SKM-1 (cell line): ENCODE measurements around the gene CENPL.
"Not testable (repeated sequence)": the region's sequence is repeated elsewhere in the genome, so short reads cannot be mapped to it uniquely, and the experiment has no call there.

Source experiments
- DNase-seq: peaks from one replicate; lab custom pipeline; 2025; ENCODE audit not compliant: unreplicated experiment; lab: John Stamatoyannopoulos, UW

Gene CENPL

DNA sequence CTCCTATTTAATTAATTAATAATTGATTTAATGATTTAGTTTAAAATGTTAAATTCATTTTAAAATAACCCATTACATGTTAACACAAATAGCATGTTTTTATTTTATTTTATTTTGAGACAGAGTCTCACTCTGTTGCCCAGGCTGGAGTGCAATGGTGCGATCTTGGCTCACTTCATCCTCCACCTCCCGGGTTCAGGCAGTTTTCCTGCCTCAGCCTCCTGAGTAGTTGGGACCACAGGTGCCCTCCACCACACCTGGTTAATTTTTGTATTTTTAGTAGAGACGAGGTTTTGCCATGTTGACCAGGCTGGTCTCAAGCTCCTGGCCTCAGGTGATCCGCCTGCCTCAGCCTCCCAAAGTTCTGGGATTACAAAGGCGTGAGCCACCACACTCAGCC, 34.9 kb upstream of the CENPL start:
- DNase-seq = not testable (repeated sequence)

DNA sequence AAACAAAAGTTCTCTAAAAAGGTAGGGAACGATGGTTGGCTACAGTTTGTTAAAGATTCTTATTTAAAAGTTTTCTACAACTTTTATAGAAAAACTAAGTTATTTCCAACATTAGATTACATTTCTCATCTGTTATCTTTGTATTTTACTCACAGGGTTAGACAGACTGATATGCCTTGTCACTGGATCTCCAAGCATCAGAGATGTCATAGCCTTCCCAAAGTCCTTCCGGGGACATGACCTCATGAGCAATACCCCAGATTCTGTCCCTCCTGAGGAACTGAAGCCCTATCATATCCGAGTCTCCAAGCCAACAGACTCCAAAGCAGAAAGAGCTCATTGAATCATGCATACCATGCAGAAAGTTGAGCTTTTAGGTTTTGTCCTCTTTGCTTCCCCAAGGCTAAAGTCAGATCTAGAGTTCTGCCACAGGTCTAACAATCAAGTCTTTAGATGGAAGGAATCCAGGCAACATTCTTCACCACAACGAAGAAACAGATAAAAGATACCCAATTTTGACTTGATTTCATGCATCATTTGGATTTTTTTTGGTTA, 32.8 kb upstream of the CENPL start:
- DNase-seq = no peak

DNA sequence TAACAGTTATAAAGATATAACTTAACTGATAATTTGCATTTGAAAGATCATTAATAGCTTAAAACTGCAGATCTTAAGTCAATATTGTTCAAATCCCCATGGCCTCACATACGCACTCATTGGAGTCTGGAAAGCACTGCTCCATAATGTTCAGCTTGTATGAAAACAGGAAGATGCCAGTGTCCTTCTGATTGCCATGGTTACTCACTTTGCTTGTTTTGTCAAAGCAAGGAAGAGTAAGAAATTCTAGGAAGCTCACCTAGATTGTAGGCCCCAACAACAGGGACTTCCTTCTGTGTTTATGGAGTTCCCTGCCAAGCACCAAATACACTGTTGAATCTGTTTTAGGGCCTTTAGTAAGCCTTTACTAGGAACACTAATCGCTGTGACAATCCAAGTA, 32.2 kb upstream of the CENPL start:
- no peak for DNase-seq

DNA sequence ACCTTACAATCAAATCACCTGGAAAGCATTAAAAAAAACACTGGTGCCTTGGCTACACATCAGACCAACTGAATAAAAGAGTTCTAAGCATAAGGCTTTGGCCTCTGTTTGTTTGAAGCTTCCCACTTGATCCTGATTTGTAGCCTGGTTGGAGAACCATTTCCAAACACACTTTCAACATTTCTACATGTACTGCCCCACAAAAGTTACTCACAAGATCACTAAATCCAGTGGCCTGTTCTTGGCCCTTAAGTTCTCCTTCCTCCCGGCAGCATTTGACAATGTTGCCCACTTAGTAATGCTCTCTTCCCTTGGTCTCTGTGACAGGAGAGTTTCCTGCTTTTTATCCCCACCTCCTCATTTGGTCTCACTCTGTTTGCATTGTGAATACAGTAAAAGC, 31.3 kb upstream of the CENPL start:
- no peak for DNase-seq

DNA sequence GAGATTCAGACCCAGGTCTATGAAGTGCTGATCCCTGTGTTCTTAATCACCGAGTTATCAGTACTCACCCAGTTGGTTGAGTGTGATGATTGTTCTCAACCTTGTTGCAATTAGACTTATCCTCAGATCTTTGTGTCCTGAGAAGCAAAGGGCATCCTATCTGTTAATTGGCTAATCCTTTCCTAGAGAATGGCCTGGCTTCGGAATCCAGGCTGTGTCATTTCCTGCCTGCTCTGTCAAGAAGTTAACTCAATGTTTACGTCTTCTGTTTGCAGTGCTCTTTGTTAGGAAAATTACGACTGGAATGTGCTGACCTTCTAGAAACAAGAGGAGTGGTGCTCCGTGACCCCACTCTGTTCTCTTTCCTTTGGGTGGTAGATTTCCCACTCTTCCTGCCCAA, 28.4 kb upstream of the CENPL start:
- no peak for DNase-seq

DNA sequence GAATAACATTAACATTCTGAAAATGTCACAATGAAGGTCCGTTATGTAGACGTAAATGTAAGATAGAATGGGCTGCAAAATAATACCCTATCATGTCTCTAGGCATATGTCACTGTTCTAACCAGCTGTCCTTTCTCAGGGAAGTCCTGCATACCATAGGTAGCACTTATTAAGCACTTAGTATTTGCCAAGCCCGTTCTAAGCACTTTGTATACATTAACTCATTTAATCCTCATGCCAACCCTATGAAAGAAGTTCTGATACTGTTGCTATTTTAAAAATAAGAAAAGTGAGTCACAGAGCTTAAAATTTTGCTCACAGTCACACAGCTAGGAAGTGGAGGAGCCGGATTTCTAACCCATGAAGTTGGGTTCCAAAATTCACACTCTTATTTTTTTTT, 27.4 kb upstream of the CENPL start:
- DNase-seq = no peak

DNA sequence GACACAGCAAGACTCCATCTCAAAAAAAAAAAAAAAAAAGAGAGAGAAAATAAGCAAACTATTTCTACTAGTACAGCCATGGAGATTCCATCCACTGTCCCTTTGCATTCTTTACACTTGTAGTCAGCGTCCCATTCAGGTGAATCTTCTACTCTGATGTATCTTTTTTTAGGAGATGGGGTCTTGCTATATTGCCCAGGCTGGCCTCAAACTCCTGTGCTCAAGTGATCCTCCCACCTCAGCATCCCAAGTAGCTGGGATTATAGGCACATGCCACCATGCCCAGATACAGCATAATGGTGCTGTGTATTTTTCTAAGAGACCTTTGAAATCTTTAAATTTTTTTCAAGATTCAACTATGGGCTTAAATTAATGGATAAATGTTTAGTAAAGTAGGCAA, 8.1 kb upstream of the CENPL start:
- no peak for DNase-seq

DNA sequence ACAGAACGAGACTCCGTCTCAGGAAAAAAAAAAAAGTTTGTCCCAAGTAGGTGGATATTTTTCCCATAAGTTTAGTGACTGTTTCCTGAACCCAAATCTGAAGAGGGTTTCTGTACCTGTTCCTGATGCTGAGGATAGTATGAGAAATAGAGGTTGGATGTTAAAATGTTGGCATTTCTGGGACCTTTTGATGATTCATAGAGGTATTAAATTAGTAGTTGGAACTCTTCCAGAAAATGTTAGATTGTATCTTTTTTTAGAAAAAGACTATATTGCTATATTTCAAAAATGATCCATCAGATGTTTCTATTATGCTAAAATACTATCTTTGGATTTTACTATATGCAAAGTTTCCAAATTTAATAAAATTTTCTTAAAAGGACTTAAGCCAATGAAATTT, 2.9 kb upstream of the CENPL start:
- DNase-seq = no peak

DNA sequence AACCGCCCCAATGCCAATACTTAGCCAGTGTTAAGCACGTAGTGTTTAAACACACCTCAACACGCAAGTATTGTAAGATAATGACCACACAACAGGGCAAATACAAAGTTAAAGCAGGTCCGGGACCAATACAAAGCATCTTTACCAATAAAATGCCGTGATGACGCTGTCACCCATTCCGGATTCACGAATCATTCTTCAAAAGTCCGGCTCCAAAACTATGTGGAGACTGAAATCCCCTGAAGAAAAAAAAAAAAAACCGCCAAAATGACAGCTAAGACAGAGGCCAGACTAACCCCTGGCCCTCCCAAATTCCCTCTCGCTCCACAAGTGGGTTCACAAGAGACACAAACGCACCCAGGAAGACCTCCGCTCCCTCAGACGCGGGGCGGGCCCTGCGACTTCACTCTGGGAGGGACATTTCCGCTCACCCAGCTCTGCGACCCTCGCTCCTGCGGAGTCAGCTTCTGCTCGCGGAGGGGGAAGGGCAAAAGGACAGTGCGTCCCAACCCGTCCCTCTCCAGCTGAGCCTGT, 835 bp downstream of the CENPL start:
- no peak for DNase-seq

DNA sequence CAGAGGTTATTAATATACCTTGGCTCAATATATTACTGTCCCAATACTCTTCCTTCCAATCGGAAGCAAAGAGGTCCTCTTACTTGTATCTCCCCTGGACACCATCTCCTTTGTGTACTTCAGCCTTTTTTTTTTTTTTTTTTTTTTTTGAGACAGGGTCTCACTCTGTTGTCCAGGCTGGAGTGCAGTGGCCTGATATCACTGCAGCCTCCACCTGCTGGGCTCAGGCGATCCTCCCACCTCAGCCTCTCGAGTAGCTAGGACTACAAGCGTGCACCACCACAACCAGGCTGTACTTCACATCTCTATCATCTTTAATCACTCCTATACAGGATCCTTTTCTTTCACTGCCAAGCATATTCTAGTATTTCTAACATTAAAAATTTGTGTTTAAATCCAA, 3.0 kb downstream of the CENPL start:
- DNase-seq = no peak

DNA sequence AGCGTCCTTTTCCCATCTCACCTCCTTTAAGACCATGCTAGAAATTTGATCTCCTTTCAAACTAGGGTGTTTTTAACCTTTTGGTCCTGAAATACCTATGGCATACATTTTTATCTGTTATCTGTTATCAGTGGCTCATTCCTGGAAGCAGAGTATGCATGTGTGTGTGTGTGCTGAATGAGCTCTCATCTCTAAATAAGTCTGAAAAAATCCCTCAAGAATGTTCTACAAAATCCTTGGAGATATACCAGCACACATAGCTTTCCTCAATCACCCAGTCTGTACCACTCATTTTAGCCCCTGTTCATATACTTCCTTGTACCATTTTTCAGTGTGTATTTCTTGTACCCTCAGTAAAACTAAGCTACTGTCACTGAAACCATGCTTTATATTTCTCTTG, 6.2 kb downstream of the CENPL start:
- DNase-seq = no peak

DNA sequence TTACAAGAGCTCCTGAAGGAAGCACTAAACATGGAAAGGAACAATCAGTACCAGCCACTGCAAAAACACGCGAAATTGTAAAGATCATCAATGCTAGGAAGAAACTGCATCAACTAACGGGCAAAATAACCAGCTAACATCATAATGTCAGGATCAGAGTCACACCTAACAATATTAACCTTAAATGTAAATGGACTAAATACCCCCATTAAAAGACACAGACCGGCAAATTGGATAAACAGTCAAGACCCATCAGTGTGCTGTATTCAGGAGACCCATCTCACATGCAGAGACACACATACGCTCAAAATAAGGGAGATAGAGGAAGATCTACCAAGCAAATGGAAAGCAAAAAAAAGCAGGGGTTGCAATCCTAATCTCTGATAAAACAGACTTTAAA, 11.0 kb downstream of the CENPL start:
- not testable (repeated sequence) for DNase-seq

DNA sequence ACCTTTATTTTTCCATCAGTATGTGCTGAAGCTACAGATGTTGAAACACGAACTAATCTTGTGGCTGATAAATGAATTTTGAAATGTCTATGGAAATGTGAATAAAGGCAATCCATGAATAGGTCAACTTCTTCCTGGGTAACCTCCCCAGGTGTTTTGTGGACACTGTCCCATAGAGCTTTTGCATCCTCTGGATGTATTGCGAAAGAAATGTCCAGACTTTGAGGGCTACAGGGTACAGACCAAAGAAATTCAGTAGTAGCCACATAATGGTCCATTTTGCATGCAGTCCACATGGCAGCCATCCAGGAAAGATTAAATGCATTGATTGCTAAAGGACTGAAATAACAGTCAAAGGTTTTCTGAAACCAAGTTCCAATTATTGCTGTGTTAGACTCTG, 21.7 kb downstream of the CENPL start:
- no peak for DNase-seq

DNA sequence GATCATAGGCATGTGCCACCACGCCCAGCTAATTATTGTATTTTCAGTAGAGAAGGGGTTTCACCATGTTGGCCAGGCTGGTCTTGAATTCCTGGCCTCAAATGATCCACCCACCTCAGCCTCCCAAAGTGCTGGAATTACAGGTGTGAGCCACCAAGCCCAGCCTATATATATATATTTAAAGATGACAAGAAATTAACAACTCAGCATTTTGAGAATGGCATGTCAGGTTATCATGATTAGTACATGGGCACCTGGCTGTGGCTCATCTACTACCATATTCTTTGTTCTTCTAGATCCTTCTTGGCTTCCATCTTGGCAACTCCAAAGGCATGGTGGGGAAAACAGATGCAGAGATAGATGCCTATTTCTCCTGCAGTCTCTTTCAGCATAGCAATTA, 24.7 kb downstream of the CENPL start:
- DNase-seq = not testable (repeated sequence)

DNA sequence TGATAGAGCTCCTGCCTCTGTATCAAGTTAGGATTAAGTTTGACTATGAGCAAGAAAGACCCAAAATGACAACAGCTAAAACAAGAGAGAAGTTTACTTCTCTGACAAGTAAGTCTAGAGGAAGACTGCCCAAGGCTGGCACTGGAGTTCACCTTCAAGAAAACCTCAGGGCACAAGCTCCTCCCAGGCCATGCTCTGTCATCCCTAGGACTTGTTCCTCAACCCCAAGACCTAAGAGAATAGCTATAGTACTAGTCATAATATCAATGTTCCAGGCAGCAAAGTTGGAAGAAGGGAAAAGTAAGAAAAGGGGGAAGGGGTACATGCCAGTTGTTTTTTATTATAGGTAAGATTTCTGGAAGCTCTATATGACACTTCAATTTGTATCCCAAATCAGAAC, 26.6 kb downstream of the CENPL start:
- DNase-seq = no peak

DNA sequence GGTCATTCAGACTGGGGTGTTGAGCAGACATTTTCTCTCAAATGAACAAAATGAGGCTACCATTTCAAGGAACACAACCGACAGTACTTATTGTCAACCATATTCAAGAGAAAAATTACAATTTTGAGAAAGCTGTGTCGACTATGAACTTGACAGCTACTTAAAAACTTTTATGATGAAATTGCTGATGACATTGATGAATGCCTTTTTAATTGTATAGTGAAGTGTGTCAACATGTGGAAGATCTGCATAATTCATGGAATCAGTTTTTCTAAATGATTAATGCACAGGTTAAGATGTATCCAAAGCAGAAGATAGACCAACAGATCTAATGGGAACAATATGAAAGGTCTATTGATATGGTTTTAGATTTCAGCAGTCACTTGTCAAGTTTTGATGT, 34.8 kb downstream of the CENPL start:
- DNase-seq = no peak

DNA sequence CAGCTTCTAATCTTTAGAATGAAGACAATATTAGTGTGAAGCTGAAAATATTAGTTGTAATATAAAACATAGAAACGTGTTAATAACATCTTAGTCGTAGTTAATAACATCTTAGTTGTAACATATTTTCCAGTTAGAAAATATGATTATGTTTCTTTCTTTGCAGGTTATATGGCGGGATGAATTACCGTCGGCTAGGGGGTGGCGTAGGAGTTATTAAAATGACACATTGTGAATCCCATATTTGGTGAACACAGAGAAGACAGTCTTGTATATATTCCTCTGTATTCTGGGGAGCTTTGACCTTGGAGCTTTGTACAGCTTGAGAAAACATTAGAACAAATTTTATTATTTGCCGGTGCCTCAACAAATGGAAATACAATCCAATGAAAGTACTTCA, 39.7 kb downstream of the CENPL start:
- no peak for DNase-seq

DNA sequence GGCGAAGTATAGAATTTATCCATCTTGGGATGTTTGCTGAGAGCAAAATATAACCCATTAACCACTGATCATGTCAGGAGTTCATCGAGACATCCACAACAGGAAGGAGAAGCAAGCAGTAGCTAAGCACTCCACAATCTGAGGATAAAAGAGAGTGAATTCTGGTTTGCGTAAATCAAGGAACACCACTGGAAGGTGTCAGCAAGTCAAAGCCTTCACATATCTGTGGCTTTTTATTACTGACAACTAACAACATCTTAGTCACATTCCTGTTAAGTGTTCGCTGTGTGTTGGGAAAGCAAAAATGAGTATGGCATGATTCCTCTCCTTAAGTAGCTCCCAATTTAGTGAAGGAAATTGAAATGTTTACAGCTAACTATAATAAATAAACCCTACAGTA, 44.7 kb downstream of the CENPL start:
- DNase-seq = no peak

DNA sequence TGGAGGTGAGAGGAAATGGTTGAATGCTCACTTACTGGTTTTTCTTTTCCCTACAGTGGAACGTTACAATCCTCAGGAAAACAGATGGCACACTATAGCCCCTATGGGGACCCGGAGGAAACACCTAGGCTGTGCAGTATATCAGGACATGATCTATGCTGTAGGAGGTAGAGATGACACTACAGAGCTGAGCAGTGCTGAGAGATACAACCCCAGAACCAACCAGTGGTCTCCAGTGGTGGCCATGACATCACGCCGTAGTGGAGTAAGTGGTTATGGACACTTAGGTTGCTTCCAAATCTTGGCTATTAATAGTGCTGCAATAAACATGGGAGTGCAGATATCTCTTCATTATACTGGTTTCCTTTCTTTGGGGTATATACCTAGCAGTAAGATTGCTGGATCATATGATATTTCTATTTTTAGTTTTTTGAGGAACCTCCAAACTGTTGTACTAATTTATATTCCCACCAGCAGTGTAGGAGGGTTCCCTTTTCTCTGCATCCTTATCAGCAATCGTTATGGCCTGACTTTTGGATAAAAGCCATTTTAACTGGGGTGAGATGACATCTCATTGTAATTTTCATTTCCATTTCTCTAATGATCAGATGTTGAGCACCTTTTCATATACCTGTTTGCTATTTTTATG, 49.0 kb downstream of the CENPL start:
- DNase-seq = no peak

DNA sequence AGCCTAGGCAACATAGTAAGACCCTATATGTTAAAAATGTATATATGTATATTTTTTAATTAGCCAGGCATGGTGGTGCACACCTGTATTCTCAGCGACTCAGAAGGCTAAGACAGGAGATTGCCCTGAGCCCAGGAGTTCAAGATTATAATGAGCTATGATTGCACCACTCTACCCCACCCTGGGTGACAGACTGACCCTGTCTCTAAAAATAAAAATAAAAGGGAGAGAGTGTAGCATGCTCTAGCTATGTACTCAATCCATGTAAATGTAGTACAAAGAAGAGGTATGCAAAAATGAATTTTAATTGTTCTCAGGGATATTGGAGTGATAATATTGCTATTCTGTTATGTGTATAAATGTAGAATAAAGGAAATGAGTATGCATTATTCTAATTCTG, 53.1 kb downstream of the CENPL start:
- DNase-seq = no peak

DNA sequence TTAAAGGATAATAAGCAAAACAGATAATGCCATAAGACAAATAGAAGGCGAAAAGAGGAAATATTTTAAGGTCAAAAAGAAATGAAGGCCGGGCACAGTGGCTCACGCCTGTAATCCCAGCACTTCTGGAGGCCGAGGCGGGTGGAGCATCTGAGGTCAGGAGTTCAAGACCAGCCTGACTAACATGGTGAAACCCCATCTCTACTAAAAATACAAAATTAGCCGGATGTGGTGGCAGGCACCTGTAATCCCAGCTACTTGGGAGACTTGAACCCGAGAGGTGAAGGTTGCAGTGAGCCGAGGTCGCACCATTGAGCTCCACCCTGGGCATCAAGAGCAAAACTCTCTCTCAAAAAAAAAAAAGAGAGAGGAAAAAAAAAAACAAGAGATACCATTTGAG, 54.4 kb downstream of the CENPL start:
- not testable (repeated sequence) for DNase-seq

DNA sequence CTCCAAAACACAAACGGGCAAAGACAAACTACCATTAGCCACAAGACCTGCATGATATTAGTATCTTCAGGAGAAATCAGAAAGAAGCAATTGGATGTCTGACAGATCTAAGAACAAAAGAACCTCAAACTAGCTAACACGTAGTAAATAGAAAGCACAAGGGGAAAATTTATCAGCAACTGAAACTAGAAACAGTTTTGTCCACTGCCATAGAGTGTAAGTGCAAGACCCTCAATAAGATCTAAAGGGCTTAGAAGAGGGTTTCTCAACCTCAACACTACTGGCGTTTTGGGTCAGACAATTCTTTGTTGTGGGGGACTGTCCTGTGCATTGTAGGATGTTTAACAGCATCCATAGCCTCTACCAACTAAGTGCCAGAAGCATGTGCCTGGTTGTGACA, 55.9 kb downstream of the CENPL start:
- no peak for DNase-seq

DNA sequence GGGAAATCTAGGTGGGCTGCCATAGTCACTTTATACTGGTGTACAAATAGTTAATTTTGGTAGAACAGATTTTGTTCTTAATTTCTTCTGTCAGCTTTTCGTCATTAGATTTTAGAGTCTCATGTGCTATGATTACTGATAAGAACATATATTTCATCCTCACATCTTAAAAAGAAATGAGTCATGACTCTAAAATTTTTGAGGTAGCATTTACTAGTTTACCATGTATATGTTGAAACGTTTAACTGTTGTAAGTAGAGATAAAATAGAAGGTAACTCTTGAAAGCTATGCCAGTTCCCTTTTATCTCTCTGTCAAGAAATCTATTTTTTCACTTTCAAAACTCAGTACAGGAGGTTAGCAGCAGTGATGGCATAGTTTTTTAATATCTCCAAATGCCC, 56.5 kb downstream of the CENPL start:
- DNase-seq = no peak
